Trophoblast cell (in vitro differentiated cells and primary cell): ENCODE data around the gene KCNAB2.

Experiments used
- DNase-seq, 2 donors: peaks; one replicate each; pipeline ENCODE4 v3.0.0-alpha.2; 2016
- H2AFZ ChIP-seq: 2 replicates; pipeline ENCODE4 v1.6.1; 2013; ENCODE audit warnings: low read length, moderate library complexity, mild to moderate bottlenecking; ENCODE audit not compliant: insufficient read depth, poor library complexity
- H2AK5ac ChIP-seq: 2 replicates; pipeline ENCODE4 v1.6.1; 2013; ENCODE audit warnings: mild to moderate bottlenecking, low read length
- H2BK120ac ChIP-seq: 2 replicates; pipeline ENCODE4 v1.6.1; 2013; ENCODE audit warnings: low read length, mild to moderate bottlenecking, moderate library complexity; ENCODE audit not compliant: insufficient read depth, poor library complexity
- H2BK12ac ChIP-seq: 2 replicates; pipeline ENCODE4 v1.6.1; 2013; ENCODE audit warnings: mild to moderate bottlenecking, low read length, moderate library complexity
- H2BK5ac ChIP-seq: 2 replicates; pipeline ENCODE4 v1.6.1; 2013; ENCODE audit warnings: low read length, low read depth, moderate library complexity, mild to moderate bottlenecking; ENCODE audit not compliant: poor library complexity
- H3K14ac ChIP-seq: 2 replicates; pipeline ENCODE4 v1.6.1; 2013; ENCODE audit warnings: mild to moderate bottlenecking, low read length
- H3K18ac ChIP-seq: 2 replicates; pipeline ENCODE4 v1.6.1; 2013; ENCODE audit warnings: mild to moderate bottlenecking, low read length
- H3K23ac ChIP-seq: 2 replicates; pipeline ENCODE4 v1.6.1; 2013; ENCODE audit warnings: low read length
- H3K27ac ChIP-seq: 2 replicates; pipeline ENCODE4 v1.5.1; 2013; ENCODE audit warnings: low read depth, mild to moderate bottlenecking, inconsistent platforms, low read length, moderate library complexity
- H3K27me3 ChIP-seq: 2 replicates; pipeline ENCODE4 v1.6.1; 2013; ENCODE audit warnings: inconsistent platforms, mild to moderate bottlenecking, low read length, moderate library complexity; ENCODE audit not compliant: insufficient read depth
- H3K36me3 ChIP-seq, 2 experiments: 1 replicate in 1 of 2; 2 replicates in 1 of 2; pipeline ENCODE4 v1.6.1; 2013; ENCODE audit warnings: low read length in 2 of 2, mild to moderate bottlenecking in 2 of 2, moderate library complexity in 1 of 2; ENCODE audit not compliant: insufficient read depth in 2 of 2, control insufficient read depth in 1 of 2
- H3K4ac ChIP-seq: 2 replicates; pipeline ENCODE4 v1.6.1; 2013; ENCODE audit warnings: low read depth, mild to moderate bottlenecking, low read length, moderate library complexity
- H3K4me1 ChIP-seq, 2 experiments: 1 replicate in 1 of 2; 2 replicates in 1 of 2; pipeline ENCODE4 v1.6.1; 2013; ENCODE audit warnings: low read length in 2 of 2, mild to moderate bottlenecking in 2 of 2, moderate library complexity in 1 of 2; ENCODE audit not compliant: insufficient read depth in 2 of 2, control insufficient read depth in 1 of 2
- H3K4me2 ChIP-seq: 2 replicates; pipeline ENCODE4 v1.6.1; 2013; ENCODE audit warnings: inconsistent platforms, mild to moderate bottlenecking, low read length, moderate library complexity
- H3K4me3 ChIP-seq: 2 replicates; pipeline ENCODE4 v1.5.1; 2013; ENCODE audit warnings: mild to moderate bottlenecking, low read depth, low read length, inconsistent platforms
- H3K79me1 ChIP-seq: one replicate; pipeline ENCODE4 v1.6.1; 2013; ENCODE audit warnings: low read length
- H3K79me2 ChIP-seq: 2 replicates; pipeline ENCODE4 v1.6.1; 2013; ENCODE audit warnings: low read length, mild to moderate bottlenecking; ENCODE audit not compliant: control insufficient read depth, insufficient read depth, poor library complexity
- H3K9ac ChIP-seq: 2 replicates; pipeline ENCODE4 v1.6.1; 2013; ENCODE audit warnings: mild to moderate bottlenecking, low read length
- H3K9me3 ChIP-seq: 2 replicates; pipeline ENCODE4 v1.6.1; 2013; ENCODE audit warnings: low read depth, mild to moderate bottlenecking, control low read depth, inconsistent platforms, low read length; ENCODE audit not compliant: insufficient read depth
- H4K12ac ChIP-seq: 2 replicates; pipeline ENCODE4 v1.6.1; 2013; ENCODE audit warnings: low read depth, mild to moderate bottlenecking, low read length, moderate library complexity
- H4K8ac ChIP-seq: 2 replicates; pipeline ENCODE4 v1.6.1; 2013; ENCODE audit warnings: low read depth, mild to moderate bottlenecking, low read length, moderate library complexity
- H4K91ac ChIP-seq: one replicate; pipeline ENCODE4 v1.6.1; 2013; ENCODE audit warnings: low read depth, mild to moderate bottlenecking, low read length, moderate library complexity
- WGBS: extraction: QIAGEN DNeasy Blood & Tissue Kit; methylation state at CpG from one replicate; pipeline ENCODE4 v1.1.7; 2013; ENCODE audit warnings: missing lambda C conversion rate; ENCODE audit not compliant: insufficient read length, insufficient coverage; ENCODE audit errors: extremely low coverage; 5-methylcytosine and 5-hydroxymethylcytosine counted together

The KCNAB2 gene

DNA sequence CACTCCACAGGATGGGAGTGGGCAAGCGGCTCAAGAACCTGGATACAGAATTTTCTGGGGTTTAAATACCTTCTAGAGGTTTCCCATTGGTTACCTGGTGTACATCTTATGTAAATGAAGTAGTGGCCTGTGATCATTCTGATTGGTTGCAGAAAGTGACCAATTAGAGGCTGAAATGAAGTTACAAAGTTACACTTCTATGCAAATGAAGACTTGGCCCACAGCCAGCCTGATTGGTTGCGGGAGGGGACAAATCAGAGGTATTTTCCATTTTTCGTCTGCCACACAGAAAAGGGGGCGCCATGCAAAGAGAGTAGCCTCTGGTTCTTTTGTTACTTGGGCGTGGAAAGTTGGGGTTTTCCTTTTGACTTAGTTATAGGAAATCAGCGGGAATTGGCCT, 8.9 kb downstream of the KCNAB2 start:
- H2AK5ac ChIP-seq: no peak overlapping the region
- H3K23ac ChIP-seq: no peak overlapping the region
- no peak overlapping the region for H2AFZ ChIP-seq
- no peak overlapping the region for H2BK12ac ChIP-seq
- no peaks in the 10 kb centered on the region for H3K27me3 ChIP-seq
- H2BK120ac ChIP-seq: no peak overlapping the region
- H4K8ac ChIP-seq: no peak overlapping the region
- H4K12ac ChIP-seq: no peak overlapping the region
- no peak overlapping the region for H3K18ac ChIP-seq
- H3K4me2 ChIP-seq: no peak overlapping the region
- no peaks in the 10 kb centered on the region for H3K36me3 ChIP-seq
- H4K91ac ChIP-seq: no peak overlapping the region
- H3K14ac ChIP-seq: no peak overlapping the region
- no peak overlapping the region for H2BK5ac ChIP-seq
- no peaks in the 10 kb centered on the region for H3K9me3 ChIP-seq
- DNase-seq: no peak
- no peak overlapping the region for H3K4me3 ChIP-seq
- H3K4ac ChIP-seq: no peak overlapping the region
- peaks cover 9 to 12% of the 10 kb centered on the region in 2 experiments for H3K4me1 ChIP-seq
- H3K79me2 ChIP-seq: no peaks in the 10 kb centered on the region
- H3K9ac ChIP-seq: no peak overlapping the region
- no CpG with 5 or more reads among the region's 6 CpGs for WGBS
- no peaks in the 10 kb centered on the region for H3K79me1 ChIP-seq
- H3K27ac ChIP-seq: no peak overlapping the region

- H3K4me1 ChIP-seq: peaks cover 17 to 19% of the 10 kb centered on the region in 2 experiments
- no peak for DNase-seq
- H2AFZ ChIP-seq: no peak overlapping the region
- no peak overlapping the region for H2AK5ac ChIP-seq
- H2BK12ac ChIP-seq: no peak overlapping the region
- no peak overlapping the region for H3K18ac ChIP-seq
- no peak overlapping the region for H3K4me2 ChIP-seq
- H4K91ac ChIP-seq: no peak overlapping the region
- H4K8ac ChIP-seq: no peak overlapping the region
- no peak overlapping the region for H3K27ac ChIP-seq
- no peaks in the 10 kb centered on the region for H3K79me2 ChIP-seq
- H3K9ac ChIP-seq: no peak overlapping the region
- H3K14ac ChIP-seq: no peak overlapping the region
- no peaks in the 10 kb centered on the region for H3K9me3 ChIP-seq
- no peaks in the 10 kb centered on the region for H3K36me3 ChIP-seq
- no peak overlapping the region for H4K12ac ChIP-seq
- H3K4me3 ChIP-seq: no peak overlapping the region
- H3K27me3 ChIP-seq: no peaks in the 10 kb centered on the region
- WGBS: no CpG with 5 or more reads among the region's 8 CpGs
- no peak overlapping the region for H2BK120ac ChIP-seq
- no peak overlapping the region for H3K4ac ChIP-seq
- H2BK5ac ChIP-seq: no peak overlapping the region
- no peak overlapping the region for H3K23ac ChIP-seq
- no peaks in the 10 kb centered on the region for H3K79me1 ChIP-seq
Observed at GRCh38 chr1:6056572-6056948, 10.9 kb downstream of the KCNAB2 start.

GRCh38 chr1:6057170-6057845, 11.6 kb downstream of the KCNAB2 start:
- no peaks in the 10 kb centered on the region for H3K27me3 ChIP-seq
- no peak overlapping the region for H3K4me2 ChIP-seq
- H3K4me1 ChIP-seq: peaks cover 17 to 19% of the 10 kb centered on the region in 2 experiments
- WGBS: no CpG with 5 or more reads among the region's 9 CpGs
- H3K4ac ChIP-seq: no peak overlapping the region
- no peak overlapping the region for H4K12ac ChIP-seq
- H4K91ac ChIP-seq: no peak overlapping the region
- no peaks in the 10 kb centered on the region for H3K79me2 ChIP-seq
- no peak overlapping the region for H3K23ac ChIP-seq
- H2AK5ac ChIP-seq: no peak overlapping the region
- no peaks in the 10 kb centered on the region for H3K36me3 ChIP-seq
- H2BK12ac ChIP-seq: no peak overlapping the region
- H2BK5ac ChIP-seq: no peak overlapping the region
- no peaks in the 10 kb centered on the region for H3K79me1 ChIP-seq
- H3K4me3 ChIP-seq: no peak overlapping the region
- H2BK120ac ChIP-seq: no peak overlapping the region
- no peak overlapping the region for H3K18ac ChIP-seq
- no peaks in the 10 kb centered on the region for H3K9me3 ChIP-seq
- H3K27ac ChIP-seq: no peak overlapping the region
- DNase-seq: no peak
- no peak overlapping the region for H4K8ac ChIP-seq
- H3K9ac ChIP-seq: no peak overlapping the region
- H3K14ac ChIP-seq: no peak overlapping the region
- no peak overlapping the region for H2AFZ ChIP-seq

DNA sequence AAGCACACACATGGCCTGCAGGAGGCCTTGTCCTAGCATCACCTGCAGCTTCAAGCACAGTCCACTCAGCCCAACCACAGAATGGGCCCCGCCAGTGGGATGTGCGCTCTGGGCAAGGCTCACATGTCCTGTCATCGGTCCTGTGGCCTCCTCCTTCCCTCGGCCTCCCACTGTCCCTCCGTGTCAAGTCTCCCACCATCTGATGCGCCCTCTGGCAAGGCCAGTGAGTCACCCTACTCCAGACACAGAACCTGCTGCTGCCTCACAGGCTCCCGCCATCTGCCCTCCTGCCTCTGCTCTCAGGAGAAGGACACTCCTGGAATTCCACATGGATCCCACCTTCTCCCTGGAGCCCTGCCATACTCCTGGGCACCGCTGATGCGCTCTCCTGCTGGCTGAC, 14.2 kb downstream of the KCNAB2 start:
- WGBS: no CpG with 5 or more reads among the region's 9 CpGs
- H3K4me1 ChIP-seq: peaks cover 17 to 19% of the 10 kb centered on the region in 2 experiments
- H2BK120ac ChIP-seq: no peak overlapping the region
- no peak overlapping the region for H4K8ac ChIP-seq
- H2BK12ac ChIP-seq: no peak overlapping the region
- no peak overlapping the region for H4K91ac ChIP-seq
- H3K23ac ChIP-seq: no peak overlapping the region
- no peaks in the 10 kb centered on the region for H3K36me3 ChIP-seq
- H3K9me3 ChIP-seq: no peaks in the 10 kb centered on the region
- H3K79me1 ChIP-seq: no peaks in the 10 kb centered on the region
- no peak overlapping the region for H2AK5ac ChIP-seq
- no peaks in the 10 kb centered on the region for H3K27me3 ChIP-seq
- no peak overlapping the region for H2BK5ac ChIP-seq
- no peak overlapping the region for H3K4ac ChIP-seq
- H2AFZ ChIP-seq: no peak overlapping the region
- no peak overlapping the region for H4K12ac ChIP-seq
- no peaks in the 10 kb centered on the region for H3K79me2 ChIP-seq
- H3K14ac ChIP-seq: no peak overlapping the region
- no peak overlapping the region for H3K4me2 ChIP-seq
- no peak overlapping the region for H3K9ac ChIP-seq
- peak; percentile 12 to 22 for DNase-seq
- no peak overlapping the region for H3K18ac ChIP-seq
- H3K27ac ChIP-seq: no peak overlapping the region
- H3K4me3 ChIP-seq: no peak overlapping the region
